GM12875 (cell line): ENCODE results near the gene RSU1.
A peak's percentile ranks its signal among the peaks of the same experiment; 100 is the strongest.

Experiments used
- H3K4me3 ChIP-seq: one replicate; pipeline ENCODE4 v1.5.1; 2011; ENCODE audit warnings: low read depth, low read length, control low read depth
- TF ChIP-seq, protein P1 (sequence below): IDR thresholded peaks from 2 replicates; pipeline ENCODE4 v1.5.1; 2011; ENCODE audit warnings: low read depth, mild to moderate bottlenecking, control low read depth, inconsistent platforms, low read length, moderate library complexity, borderline replicate concordance; ENCODE audit not compliant: insufficient read depth

Gene RSU1

DNA sequence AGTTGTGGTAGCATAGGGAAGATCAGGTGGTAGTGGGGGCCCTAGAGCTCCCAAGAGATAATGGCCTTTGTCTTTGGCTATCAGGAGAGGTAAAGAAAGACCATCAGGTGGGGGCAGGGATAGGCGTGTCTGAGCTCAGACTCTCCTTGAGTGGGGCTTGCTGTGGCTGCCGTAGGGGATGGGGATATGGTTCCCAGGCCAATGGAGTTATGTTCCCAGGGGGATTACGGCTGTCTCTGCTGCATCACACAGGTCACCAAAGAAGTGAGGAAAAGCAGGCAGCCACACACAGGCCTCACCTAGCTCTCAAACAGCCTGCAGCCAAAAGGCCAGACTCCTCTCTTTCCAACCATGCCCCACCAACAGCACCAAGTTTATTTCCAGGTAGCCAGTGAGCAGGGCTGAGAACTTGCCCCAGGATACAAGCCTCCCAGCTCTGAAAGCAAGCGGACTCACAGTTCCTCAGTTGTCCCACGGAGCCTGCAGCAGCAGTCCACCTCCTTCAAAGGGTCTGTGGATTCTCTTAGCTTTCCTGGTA is 257.9 kb downstream of the RSU1 start:
- TF ChIP-seq, protein P1, sequence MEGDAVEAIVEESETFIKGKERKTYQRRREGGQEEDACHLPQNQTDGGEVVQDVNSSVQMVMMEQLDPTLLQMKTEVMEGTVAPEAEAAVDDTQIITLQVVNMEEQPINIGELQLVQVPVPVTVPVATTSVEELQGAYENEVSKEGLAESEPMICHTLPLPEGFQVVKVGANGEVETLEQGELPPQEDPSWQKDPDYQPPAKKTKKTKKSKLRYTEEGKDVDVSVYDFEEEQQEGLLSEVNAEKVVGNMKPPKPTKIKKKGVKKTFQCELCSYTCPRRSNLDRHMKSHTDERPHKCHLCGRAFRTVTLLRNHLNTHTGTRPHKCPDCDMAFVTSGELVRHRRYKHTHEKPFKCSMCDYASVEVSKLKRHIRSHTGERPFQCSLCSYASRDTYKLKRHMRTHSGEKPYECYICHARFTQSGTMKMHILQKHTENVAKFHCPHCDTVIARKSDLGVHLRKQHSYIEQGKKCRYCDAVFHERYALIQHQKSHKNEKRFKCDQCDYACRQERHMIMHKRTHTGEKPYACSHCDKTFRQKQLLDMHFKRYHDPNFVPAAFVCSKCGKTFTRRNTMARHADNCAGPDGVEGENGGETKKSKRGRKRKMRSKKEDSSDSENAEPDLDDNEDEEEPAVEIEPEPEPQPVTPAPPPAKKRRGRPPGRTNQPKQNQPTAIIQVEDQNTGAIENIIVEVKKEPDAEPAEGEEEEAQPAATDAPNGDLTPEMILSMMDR: no peak

DNA sequence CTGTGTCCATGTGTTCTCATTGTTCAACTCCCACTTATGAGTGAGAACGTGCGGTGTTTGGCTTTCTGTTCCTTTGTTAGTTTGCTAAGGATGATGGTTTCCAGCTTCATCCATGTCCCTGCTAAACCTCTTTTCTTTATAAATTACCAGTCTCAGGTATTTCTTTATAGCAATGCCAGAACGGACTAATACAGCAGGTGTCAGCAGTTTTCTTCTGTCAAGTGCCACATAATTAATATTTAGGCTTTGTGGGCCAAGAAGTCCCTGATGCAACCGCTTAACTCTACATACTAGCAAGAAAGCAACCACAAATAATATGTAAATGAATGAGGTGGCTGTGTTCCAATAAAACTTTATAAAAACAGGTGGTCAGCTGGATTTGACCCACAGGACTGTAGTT is 269.3 kb downstream of the RSU1 start:
- TF ChIP-seq, protein P1: no peak
- H3K4me3 ChIP-seq: no peak overlapping the region

More for the DNA sequence above, 257.9 kb downstream of the RSU1 start:
- H3K4me3 ChIP-seq: no peak overlapping the region

DNA sequence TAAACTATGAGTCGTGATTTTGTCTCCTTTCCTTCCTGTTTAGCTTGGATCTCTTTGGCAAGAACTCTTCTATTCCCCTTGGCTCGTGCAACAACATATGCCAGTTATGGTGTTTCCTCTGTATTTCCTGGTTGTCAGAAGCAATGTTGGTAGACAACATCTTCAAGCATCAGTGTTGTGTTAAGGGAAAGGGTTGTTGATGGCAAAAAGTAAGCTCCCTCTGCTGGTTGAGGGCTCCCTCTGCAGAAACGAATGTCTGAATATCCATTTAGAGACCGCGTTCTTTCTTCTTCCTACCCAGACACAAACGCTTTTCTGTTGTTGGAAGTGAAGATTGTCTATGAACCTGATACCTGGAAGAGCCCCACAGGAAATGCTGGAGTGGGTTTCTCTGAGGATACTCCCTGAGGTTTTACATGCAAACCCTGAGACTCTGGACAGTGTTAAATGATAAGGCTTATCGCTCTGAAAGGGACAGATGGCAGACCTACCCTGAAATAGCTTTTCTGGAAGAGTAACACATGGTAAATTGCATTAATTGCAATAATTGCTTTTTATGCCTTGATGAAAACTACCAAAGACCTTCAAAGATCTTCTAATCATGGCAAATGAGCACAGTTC is 272.0 kb downstream of the RSU1 start:
- TF ChIP-seq, protein P1: peak; percentile 69
- no peak overlapping the region for H3K4me3 ChIP-seq

DNA sequence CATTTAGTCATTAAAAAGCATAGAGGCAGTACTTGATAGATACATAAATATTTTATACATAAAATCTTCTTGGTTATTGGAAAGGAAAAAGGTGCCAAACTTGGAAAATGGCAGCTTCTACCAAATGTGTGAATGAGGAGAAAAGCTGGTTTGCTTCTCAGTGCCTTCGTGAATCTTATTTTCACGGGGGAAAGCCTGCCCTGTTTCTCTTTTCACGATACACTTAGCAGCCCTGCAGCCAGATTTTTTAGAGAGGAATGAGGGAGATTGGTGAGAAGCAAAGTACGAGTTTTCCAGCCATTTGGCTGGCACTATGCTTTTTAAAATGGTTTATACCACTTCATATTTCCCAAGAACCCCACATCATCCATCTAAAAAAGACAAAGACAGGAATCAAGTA is 272.6 kb downstream of the RSU1 start:
- H3K4me3 ChIP-seq: no peak overlapping the region
- TF ChIP-seq, protein P1: no peak

DNA sequence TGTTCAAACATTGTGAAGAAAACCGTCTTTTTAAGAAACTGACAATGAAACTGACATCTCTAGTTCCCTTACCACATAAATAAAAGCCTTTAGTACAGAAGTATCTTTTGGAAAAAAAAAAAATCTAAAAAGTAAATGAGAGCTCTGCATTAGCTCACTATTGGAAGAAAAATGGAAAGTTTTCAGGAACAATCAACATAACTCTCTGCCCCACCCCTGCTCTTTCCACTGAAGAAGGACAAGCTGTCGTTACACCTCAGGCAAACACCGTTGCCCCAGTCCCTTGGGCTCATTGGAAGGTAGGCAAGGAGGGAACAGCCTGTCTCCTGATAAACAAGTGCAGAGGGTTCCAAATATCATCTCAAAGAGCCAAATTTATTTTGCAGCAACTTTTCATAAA is 273.1 kb downstream of the RSU1 start:
- TF ChIP-seq, protein P1: no peak
- no peak overlapping the region for H3K4me3 ChIP-seq
